ENCODE data around the gene TENM4. TPM values are rescaled to one million over a fixed set of nuclear protein-coding genes. Genes with fewer than 3 reads are reported as not detected.

TENM4 gene
- polyA plus RNA-seq, 2 of the 4 experiments (the other 2 are of a cell fraction): 0.06 to 0.31 TPM

DNA sequence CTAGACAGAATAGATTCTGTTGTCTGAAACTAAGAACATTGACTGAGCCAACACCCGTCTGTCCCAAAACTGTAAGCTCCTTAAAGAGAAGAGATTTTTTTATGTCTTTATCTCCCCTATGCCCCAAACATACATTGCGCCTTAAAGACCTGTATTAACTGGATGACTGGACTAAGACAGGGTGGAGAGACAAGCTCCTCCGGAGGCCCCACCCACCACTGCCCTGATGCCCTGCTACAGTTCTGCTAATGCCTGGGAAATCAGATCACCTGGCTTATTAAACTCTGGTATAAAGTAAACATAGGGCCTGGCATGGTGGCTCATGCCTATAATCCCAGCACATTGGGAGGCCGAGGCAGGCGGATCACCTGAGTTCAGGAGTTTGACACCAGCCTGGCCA lies 203.7 kb downstream of the TENM4 start:
- no peak for FAIRE-seq
- DNase-seq (ENCODE audit: low read depth in 1 of 2, low spot score in 1 of 2): no peak
- TF ChIP-seq ZFP36 (IDR thresholded peaks at IDR 0.05; ENCODE audit: borderline replicate concordance, partially characterized antibody) (no peak), RAD21 (conservative IDR thresholded peaks at IDR 0.05 in 1 of 2, IDR thresholded peaks at IDR 0.05 in 1 of 2) (no peak), MAZ (IDR thresholded peaks at IDR 0.05; ENCODE audit: borderline replicate concordance, low read depth, low read length) (no peak), CHD4 (IDR thresholded peaks at IDR 0.05; ENCODE audit: borderline replicate concordance) (no peak), HEYL (CRISPR knock-in tag; IDR thresholded peaks at IDR 0.05) (no peak), ESRRA (IDR thresholded peaks at IDR 0.05; ENCODE audit: borderline replicate concordance, low read length) (no peak), ZC3H11A (IDR thresholded peaks at IDR 0.05) (no peak)
- POLR2A ChIA-PET: no interaction called here
- Histone ChIP-seq H3K9me3 (no peaks in the 10 kb centered on the region), H3K27ac (no peak overlapping the region), H3K4me1 (no peaks in the 10 kb centered on the region), H3K4me2 (no peak overlapping the region), H3K4me3 (no peak overlapping the region)
- 87% methylated on average over 5 of the region's 5 CpGs for WGBS (ENCODE audit: missing lambda C conversion rate)
- CTCF ChIA-PET: no interaction called here
- no peak for ATAC-seq

GRCh38 chr11:79236541-79236971 lies 204.3 kb downstream of the TENM4 start:
- Histone ChIP-seq H3K9me3 (no peaks in the 10 kb centered on the region), H3K4me2 (no peak overlapping the region), H3K27ac (no peak overlapping the region), H3K4me3 (no peak overlapping the region), H3K4me1 (no peaks in the 10 kb centered on the region)
- ATAC-seq (0 out of 6 replicates have a peak, but pooled peaks of 1 of the 2 experiments have one; percentile 21), DNase-seq (ENCODE audit: low read depth in 1 of 2, low spot score in 1 of 2) (no peak), FAIRE-seq (no peak)
- TF ChIP-seq PHF8 (IDR thresholded peaks at IDR 0.05; ENCODE audit: borderline replicate concordance, low read depth): no peak
- TF ChIP-seq SMC3 (IDR thresholded peaks at IDR 0.05): no peak
- no peak for TF ChIP-seq CHD4 (IDR thresholded peaks at IDR 0.05; ENCODE audit: borderline replicate concordance)
- WGBS (ENCODE audit: missing lambda C conversion rate): 74% methylated on average over 11 of the region's 11 CpGs
- ChIA-PET POLR2A (no interaction called here), CTCF (no interaction called here)

DNA sequence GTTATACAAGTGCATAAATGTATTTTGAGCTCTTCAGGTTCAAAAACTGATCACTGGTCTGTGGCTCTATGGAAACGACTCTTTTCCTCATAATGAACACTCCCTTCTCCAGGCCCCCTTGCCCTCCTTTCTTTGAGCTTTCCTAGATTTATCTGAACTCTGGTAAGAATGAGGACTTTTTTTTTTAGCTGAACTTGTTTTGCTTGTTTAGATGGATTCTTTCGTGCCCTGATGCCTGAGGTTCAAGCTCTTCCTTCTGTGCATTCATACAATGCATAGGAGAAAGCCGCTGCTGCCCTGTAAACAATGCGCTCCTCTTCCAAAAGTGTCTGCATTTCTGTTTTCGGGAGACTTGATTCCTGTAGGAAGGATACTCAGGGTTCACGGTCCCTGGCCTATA lies 205.1 kb downstream of the TENM4 start:
- ChIA-PET POLR2A (no interaction called here), CTCF (no interaction called here)
- no peaks in the 10 kb centered on the region for H3K9me3 ChIP-seq
- no peak for DNase-seq (ENCODE audit: low read depth in 1 of 2, low spot score in 1 of 2)
- no peak overlapping the region for H3K27ac ChIP-seq
- TF ChIP-seq CHD4 (IDR thresholded peaks at IDR 0.05; ENCODE audit: borderline replicate concordance) (no peak), FOSL2 (IDR thresholded peaks at IDR 0.05) (no peak), FOSL2 (CRISPR knock-in tag; IDR thresholded peaks at IDR 0.05) (no peak), HOXA7 (CRISPR knock-in tag; IDR thresholded peaks at IDR 0.05) (no peak), EHF (CRISPR knock-in tag; IDR thresholded peaks at IDR 0.05) (no peak), MAFK (IDR thresholded peaks at IDR 0.05; ENCODE audit: partially characterized antibody) (no peak), HDAC2 (IDR thresholded peaks at IDR 0.05) (no peak), CBX8 (IDR thresholded peaks at IDR 0.05) (no peak), MAZ (IDR thresholded peaks at IDR 0.05; ENCODE audit: borderline replicate concordance, low read depth, low read length) (no peak)
- TF ChIP-seq, protein P1, sequence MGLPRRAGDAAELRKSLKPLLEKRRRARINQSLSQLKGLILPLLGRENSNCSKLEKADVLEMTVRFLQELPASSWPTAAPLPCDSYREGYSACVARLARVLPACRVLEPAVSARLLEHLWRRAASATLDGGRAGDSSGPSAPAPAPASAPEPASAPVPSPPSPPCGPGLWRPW (IDR thresholded peaks at IDR 0.05): no peak
- TF ChIP-seq, protein P2, sequence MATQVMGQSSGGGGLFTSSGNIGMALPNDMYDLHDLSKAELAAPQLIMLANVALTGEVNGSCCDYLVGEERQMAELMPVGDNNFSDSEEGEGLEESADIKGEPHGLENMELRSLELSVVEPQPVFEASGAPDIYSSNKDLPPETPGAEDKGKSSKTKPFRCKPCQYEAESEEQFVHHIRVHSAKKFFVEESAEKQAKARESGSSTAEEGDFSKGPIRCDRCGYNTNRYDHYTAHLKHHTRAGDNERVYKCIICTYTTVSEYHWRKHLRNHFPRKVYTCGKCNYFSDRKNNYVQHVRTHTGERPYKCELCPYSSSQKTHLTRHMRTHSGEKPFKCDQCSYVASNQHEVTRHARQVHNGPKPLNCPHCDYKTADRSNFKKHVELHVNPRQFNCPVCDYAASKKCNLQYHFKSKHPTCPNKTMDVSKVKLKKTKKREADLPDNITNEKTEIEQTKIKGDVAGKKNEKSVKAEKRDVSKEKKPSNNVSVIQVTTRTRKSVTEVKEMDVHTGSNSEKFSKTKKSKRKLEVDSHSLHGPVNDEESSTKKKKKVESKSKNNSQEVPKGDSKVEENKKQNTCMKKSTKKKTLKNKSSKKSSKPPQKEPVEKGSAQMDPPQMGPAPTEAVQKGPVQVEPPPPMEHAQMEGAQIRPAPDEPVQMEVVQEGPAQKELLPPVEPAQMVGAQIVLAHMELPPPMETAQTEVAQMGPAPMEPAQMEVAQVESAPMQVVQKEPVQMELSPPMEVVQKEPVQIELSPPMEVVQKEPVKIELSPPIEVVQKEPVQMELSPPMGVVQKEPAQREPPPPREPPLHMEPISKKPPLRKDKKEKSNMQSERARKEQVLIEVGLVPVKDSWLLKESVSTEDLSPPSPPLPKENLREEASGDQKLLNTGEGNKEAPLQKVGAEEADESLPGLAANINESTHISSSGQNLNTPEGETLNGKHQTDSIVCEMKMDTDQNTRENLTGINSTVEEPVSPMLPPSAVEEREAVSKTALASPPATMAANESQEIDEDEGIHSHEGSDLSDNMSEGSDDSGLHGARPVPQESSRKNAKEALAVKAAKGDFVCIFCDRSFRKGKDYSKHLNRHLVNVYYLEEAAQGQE (IDR thresholded peaks at IDR 0.05): no peak
- no peak for FAIRE-seq
- 60% methylated on average over 6 of the region's 6 CpGs for WGBS (ENCODE audit: missing lambda C conversion rate)
- H3K4me3 ChIP-seq: no peak overlapping the region
- no peak for ATAC-seq
- H3K4me1 ChIP-seq: no peaks in the 10 kb centered on the region
- no peak overlapping the region for H3K4me2 ChIP-seq

GRCh38 chr11:79232346-79232745 lies 208.5 kb downstream of the TENM4 start:
- Histone ChIP-seq H3K4me1 (no peaks in the 10 kb centered on the region), H3K9me3 (no peaks in the 10 kb centered on the region), H3K4me3 (no peak overlapping the region), H3K27ac (no peak overlapping the region), H3K4me2 (no peak overlapping the region)
- DNase-seq (ENCODE audit: low read depth in 1 of 2, low spot score in 1 of 2): no peak
- FAIRE-seq: no peak
- ATAC-seq: no peak
- 48% methylated on average over 5 of the region's 5 CpGs for WGBS (ENCODE audit: missing lambda C conversion rate)
- CTCF ChIA-PET: no interaction called here
- POLR2A ChIA-PET: no interaction called here
- TF ChIP-seq, protein P3, sequence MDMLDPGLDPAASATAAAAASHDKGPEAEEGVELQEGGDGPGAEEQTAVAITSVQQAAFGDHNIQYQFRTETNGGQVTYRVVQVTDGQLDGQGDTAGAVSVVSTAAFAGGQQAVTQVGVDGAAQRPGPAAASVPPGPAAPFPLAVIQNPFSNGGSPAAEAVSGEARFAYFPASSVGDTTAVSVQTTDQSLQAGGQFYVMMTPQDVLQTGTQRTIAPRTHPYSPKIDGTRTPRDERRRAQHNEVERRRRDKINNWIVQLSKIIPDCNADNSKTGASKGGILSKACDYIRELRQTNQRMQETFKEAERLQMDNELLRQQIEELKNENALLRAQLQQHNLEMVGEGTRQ (IDR thresholded peaks at IDR 0.05): no peak
- TF ChIP-seq CEBPB (IDR thresholded peaks at IDR 0.05) (no peak), JUN (IDR thresholded peaks at IDR 0.05) (no peak), GATA3 (IDR thresholded peaks at IDR 0.05; ENCODE audit: borderline replicate concordance) (no peak), ATOH8 (CRISPR knock-in tag; IDR thresholded peaks at IDR 0.05; ENCODE audit: low read depth) (no peak), HEYL (CRISPR knock-in tag; IDR thresholded peaks at IDR 0.05) (no peak), MAZ (IDR thresholded peaks at IDR 0.05; ENCODE audit: borderline replicate concordance, low read depth, low read length) (no peak), SMC3 (IDR thresholded peaks at IDR 0.05) (no peak), MAFK (IDR thresholded peaks at IDR 0.05; ENCODE audit: partially characterized antibody) (no peak), PHF8 (IDR thresholded peaks at IDR 0.05; ENCODE audit: borderline replicate concordance, low read depth) (no peak), ESRRA (IDR thresholded peaks at IDR 0.05; ENCODE audit: borderline replicate concordance, low read length) (no peak)
- TF ChIP-seq, protein P4, sequence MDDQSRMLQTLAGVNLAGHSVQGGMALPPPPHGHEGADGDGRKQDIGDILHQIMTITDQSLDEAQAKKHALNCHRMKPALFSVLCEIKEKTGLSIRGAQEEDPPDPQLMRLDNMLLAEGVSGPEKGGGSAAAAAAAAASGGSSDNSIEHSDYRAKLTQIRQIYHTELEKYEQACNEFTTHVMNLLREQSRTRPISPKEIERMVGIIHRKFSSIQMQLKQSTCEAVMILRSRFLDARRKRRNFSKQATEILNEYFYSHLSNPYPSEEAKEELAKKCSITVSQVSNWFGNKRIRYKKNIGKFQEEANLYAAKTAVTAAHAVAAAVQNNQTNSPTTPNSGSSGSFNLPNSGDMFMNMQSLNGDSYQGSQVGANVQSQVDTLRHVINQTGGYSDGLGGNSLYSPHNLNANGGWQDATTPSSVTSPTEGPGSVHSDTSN (IDR thresholded peaks at IDR 0.05): no peak
- TF ChIP-seq, protein P1 (IDR thresholded peaks at IDR 0.05): no peak
